IPS DF 6.9 (cell line): ENCODE data around the gene MYRF.

Source experiments
- DNase-seq: peaks from one replicate; pipeline ENCODE4 v3.0.0-alpha.2; 2013; ENCODE audit warnings: low read depth, low spot score
- H3K27ac ChIP-seq: one replicate; pipeline ENCODE4 v1.5.1; 2013; ENCODE audit warnings: low read length, control low read depth
- H3K27me3 ChIP-seq: 2 replicates; pipeline ENCODE4 v1.6.1; 2013; ENCODE audit warnings: mild to moderate bottlenecking, low read length; ENCODE audit not compliant: control insufficient read depth, insufficient read depth
- H3K36me3 ChIP-seq: 2 replicates; pipeline ENCODE4 v1.6.1; 2013; ENCODE audit warnings: low read length; ENCODE audit not compliant: control insufficient read depth, insufficient read depth
- H3K4me1 ChIP-seq: 2 replicates; pipeline ENCODE4 v1.6.1; 2013; ENCODE audit warnings: low read length; ENCODE audit not compliant: control insufficient read depth, insufficient read depth
- H3K4me3 ChIP-seq: 2 replicates; pipeline ENCODE4 v1.5.1; 2013; ENCODE audit warnings: mild to moderate bottlenecking, low read length
- H3K9me3 ChIP-seq: 2 replicates; pipeline ENCODE4 v1.6.1; 2013; ENCODE audit warnings: low read length, inconsistent platforms; ENCODE audit not compliant: control insufficient read depth, insufficient read depth
- WGBS: extraction: QIAGEN DNeasy Blood & Tissue Kit; methylation state at CpG from one replicate; pipeline ENCODE4 v1.1.7; 2013; ENCODE audit warnings: mixed read lengths, missing lambda C conversion rate; ENCODE audit not compliant: insufficient read length, insufficient coverage; 5-methylcytosine and 5-hydroxymethylcytosine counted together

Gene MYRF

DNA sequence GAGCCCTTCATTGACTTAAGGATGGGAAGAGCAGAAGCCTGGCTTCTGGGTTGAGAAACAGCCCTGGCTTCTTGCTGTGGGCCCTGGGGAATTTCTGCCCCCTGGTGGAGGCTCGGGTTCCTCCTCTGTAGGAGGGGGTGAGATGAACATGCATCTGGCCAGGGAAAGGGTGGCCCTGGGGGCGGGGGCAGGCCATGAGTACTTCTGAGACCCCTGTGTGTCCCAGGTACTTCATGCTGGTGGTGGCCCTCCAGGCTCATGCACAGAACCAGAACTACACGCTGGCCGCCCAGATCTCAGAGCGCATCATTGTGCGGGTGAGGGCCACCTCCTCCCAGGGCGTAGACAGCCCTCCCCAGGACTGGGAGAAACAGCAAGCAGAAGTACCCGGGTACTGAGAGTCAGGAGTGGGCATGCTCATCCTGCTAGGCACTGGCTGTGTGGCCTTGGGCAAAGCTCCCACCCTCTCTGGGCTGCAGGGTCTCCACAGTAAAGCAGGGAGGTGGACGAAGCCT lies 24.2 kb downstream of the MYRF start:
- no peak for DNase-seq
- Histone ChIP-seq H3K27ac (no peak overlapping the region), H3K27me3 (no peaks in the 10 kb centered on the region), H3K36me3 (no peaks in the 10 kb centered on the region), H3K4me1 (peaks cover 11% of the 10 kb centered on the region), H3K9me3 (no peaks in the 10 kb centered on the region), H3K4me3 (no peak overlapping the region)
- no CpG with 5 or more reads among the region's 9 CpGs for WGBS

DNA sequence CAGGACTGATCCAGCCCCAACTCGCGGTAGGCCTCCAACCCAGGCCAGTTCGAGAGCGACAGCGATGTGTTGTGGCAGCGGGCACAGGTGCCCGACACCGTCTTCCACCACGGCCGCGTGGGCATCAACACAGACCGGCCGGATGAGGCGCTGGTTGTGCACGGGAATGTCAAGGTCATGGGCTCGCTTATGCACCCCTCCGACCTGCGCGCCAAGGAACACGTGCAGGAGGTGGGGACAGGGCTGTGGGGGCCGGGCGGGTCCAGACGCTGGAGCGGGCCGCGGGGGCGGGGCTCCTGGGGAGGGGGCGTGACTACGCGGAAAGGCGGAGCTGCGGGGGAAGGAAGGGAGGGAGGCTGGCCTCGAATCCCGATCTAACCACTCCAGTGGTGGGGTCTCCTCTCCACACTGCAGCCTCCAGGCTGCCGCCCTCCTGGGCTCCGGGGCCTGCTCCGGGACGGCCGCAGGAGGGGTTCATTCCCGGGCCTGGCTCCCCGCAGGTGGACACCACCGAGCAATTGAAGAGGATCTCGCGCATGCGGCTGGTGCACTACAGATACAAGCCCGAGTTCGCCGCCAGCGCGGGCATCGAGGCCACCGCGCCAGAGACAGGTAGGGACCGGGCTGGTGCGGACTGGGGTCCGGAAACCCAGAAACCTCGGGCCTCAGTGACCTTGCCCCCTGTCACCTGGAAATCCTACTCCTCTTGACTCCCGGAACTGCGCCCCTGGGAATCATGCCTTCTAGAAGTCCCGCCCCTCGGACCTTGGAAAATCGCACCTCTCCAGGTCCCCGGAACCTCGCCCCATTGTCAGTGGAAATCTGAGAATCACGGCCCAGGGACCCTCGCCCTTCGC lies 25.0 kb downstream of the MYRF start:
- no CpG with 5 or more reads among the region's 67 CpGs for WGBS
- H3K9me3 ChIP-seq: no peaks in the 10 kb centered on the region
- no peaks in the 10 kb centered on the region for H3K27me3 ChIP-seq
- peaks cover 7% of the 10 kb centered on the region for H3K4me1 ChIP-seq
- no peak overlapping the region; the same call in 1 of the 2 replicates for H3K4me3 ChIP-seq
- no peak overlapping the region for H3K27ac ChIP-seq
- no peaks in the 10 kb centered on the region for H3K36me3 ChIP-seq
- no peak for DNase-seq

DNA sequence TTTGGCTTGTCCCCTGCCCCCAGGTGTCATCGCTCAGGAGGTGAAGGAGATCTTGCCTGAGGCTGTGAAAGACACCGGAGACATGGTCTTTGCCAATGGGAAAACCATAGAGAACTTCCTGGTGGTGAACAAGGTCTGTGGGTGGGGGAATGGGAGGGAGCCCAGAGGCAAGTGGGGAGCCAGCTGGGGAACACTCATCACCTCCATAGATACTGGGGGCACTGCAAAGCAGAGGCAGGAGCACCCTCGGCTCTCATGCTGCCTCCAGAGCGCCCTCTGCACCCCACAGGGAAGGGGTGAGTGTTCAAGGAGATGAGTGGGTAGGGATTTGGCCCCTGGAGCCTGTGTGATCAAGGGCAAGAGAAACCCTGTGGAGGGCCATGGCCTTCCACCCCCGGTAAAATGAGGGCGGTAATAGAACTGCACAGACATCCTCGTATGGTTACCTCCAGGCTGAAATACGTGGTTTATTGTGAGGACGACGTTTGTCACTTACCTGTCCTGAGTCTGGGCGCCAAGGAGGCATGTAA lies 26.0 kb downstream of the MYRF start:
- no CpG with 5 or more reads among the region's 11 CpGs for WGBS
- Histone ChIP-seq H3K27ac (no peak overlapping the region), H3K36me3 (no peaks in the 10 kb centered on the region), H3K4me3 (no peak overlapping the region), H3K4me1 (peaks cover 7% of the 10 kb centered on the region; the same call in 1 of the 2 replicates), H3K9me3 (no peaks in the 10 kb centered on the region), H3K27me3 (no peaks in the 10 kb centered on the region)
- DNase-seq: no peak

DNA sequence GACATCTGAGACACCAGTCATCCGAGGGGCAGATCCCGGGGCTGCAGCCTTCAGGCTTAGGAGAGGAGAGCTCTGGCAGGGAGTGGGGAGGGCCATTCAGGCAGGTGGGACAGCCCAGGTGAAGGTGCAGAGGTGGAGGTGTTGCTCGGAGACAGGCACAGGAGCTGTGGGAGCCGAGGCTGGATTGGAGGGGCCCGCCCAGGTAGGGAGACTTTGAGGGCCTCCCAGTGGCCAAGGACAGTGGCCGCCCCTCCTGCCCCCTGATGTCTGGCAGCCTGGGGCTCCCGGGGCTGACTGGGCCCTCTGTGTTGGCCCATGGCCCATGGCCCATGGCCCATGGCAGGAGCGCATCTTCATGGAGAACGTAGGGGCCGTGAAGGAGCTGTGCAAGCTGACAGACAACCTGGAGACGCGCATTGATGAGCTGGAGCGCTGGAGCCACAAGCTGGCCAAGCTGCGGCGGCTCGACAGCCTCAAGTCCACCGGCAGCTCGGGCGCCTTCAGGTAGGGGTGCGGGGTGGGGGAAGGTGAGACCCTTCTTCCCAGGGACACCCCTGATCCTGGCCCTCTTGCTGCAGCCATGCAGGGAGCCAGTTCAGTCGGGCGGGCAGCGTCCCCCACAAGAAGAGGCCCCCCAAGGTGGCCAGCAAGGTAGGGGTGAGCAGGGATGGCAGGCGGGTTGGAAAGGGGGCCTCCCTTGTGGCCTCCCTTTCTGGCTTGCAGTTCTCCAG lies 26.6 kb downstream of the MYRF start:
- H3K27ac ChIP-seq: no peak overlapping the region
- no peaks in the 10 kb centered on the region for H3K27me3 ChIP-seq
- no peak for DNase-seq
- peaks cover 7% of the 10 kb centered on the region; the same call in 1 of the 2 replicates for H3K4me1 ChIP-seq
- no CpG with 5 or more reads among the region's 24 CpGs for WGBS
- no peaks in the 10 kb centered on the region for H3K9me3 ChIP-seq
- no peaks in the 10 kb centered on the region for H3K36me3 ChIP-seq
- no peak overlapping the region for H3K4me3 ChIP-seq

DNA sequence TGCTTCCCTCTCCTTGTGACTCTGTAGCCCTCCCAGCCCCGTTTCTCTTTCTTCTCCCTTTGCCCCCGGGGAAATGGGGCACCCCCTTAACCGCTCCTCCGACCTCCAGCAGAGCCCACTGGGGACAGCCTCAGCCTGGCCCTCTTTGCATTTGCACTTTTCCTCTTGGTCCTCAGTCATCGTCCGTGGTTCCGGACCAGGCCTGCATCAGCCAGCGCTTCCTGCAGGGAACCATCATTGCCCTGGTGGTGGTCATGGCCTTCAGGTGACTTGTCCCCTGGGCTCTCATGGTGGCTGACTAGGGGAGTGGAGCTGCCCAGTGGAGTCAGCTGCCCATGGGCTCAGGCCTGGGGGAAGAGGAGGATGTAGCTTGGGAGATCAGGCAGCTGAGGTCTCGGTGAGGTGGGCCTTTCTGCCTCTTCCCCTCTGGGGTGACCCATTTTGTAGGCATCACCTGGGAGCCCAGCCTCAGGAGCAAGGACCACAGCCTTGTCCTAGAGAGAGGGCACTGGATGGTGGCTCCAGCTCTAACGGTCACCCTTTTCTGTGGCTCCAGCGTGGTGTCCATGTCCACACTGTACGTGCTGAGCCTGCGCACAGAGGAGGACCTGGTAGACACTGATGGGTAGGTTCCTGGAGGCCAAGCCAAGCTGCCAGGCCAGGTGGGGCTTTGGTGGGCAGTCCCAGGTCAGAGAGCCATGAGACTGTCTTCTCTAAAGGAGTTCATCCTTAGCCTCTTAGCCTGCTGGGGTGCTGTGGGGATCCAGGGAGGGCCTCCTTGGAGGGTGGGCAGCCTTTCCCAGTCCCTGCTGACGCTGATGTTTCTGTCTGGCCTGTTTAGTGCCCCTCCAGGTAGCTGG lies 27.5 kb downstream of the MYRF start:
- Histone ChIP-seq H3K4me1 (peaks cover 7% of the 10 kb centered on the region; the same call in 1 of the 2 replicates), H3K27me3 (no peaks in the 10 kb centered on the region), H3K9me3 (no peaks in the 10 kb centered on the region), H3K36me3 (no peaks in the 10 kb centered on the region), H3K27ac (no peak overlapping the region), H3K4me3 (no peak overlapping the region)
- WGBS: no CpG with 5 or more reads among the region's 14 CpGs
- no peak for DNase-seq

DNA sequence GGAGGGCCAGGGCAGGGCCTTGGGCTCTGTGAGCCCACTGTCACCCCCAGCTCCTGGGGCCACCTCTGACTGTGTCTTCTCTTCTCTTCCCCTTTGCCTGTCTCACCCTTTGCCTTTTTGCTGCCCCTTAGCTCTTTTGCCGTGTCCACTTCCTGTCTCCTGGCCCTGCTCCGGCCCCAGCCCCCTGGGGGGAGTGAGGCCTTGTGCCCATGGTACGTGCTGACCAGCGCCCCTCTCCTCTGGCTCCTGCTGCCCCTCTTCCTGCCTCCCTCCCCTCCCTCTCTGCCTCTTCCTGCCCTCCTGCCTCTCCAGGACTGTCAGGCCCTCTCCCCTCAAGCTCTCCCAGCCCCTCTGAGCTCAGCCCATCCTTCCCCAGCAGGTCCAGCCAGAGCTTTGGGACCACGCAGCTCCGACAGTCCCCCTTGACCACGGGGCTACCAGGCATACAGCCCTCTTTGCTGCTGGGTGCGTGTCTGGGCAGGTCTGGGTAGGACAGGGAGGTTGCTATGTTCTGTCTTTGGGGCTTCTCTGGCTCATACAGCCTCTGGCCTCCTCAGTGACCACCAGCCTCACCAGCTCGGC lies 28.2 kb downstream of the MYRF start:
- no peak for DNase-seq
- no CpG with 5 or more reads among the region's 9 CpGs for WGBS
- H3K9me3 ChIP-seq: no peaks in the 10 kb centered on the region
- peaks cover 2% of the 10 kb centered on the region; the same call in 1 of the 2 replicates for H3K36me3 ChIP-seq
- H3K27me3 ChIP-seq: no peaks in the 10 kb centered on the region
- H3K27ac ChIP-seq: no peak overlapping the region
- no peak overlapping the region for H3K4me3 ChIP-seq
- H3K4me1 ChIP-seq: peaks cover 7% of the 10 kb centered on the region; the same call in 1 of the 2 replicates

DNA sequence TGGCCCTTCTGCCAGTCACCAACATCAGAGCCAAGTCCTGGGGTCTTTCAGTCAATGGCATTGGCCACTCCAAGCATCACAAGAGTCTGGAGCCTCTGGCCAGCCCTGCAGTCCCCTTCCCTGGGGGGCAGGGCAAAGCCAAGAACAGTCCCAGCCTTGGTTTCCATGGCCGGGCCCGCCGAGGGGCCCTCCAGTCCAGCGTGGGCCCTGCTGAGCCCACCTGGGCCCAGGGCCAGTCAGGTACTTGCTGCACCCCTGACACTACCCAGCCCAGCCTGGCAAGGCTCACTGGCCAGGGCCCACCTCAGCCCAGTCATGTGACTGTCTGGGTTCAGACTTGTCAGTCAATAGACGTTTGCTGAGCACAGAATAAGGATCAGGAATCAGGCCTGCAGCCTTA lies 29.1 kb downstream of the MYRF start:
- Histone ChIP-seq H3K36me3 (peaks cover 7% of the 10 kb centered on the region), H3K4me1 (peaks cover 7% of the 10 kb centered on the region; the same call in 1 of the 2 replicates), H3K9me3 (no peaks in the 10 kb centered on the region), H3K4me3 (no peak overlapping the region), H3K27me3 (no peaks in the 10 kb centered on the region), H3K27ac (no peak overlapping the region)
- no peak for DNase-seq
- no CpG with 5 or more reads among the region's 5 CpGs for WGBS

DNA sequence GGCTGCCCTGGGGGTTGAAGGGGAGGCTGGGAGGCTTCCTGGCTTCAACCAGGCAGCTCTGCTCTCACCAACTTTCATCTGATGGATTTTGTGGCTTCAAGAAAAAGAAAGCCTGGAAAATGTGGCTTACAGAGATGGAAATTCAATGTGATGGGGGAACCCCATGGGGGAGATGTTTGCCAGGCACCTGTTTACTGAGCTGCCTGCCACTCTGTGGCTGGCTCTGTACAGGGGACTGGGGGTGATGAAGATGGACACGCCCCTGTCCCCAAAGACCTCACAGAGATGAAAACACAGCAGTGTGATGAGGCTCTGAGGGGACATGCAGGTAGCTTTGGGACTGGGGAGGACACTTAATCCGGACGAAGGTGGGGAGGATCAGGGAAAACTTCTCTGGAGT lies 29.9 kb downstream of the MYRF start:
- Histone ChIP-seq H3K27ac (no peak overlapping the region), H3K9me3 (no peaks in the 10 kb centered on the region), H3K27me3 (no peaks in the 10 kb centered on the region), H3K4me1 (no peaks in the 10 kb centered on the region), H3K36me3 (peaks cover 14% of the 10 kb centered on the region), H3K4me3 (no peak overlapping the region)
- no CpG with 5 or more reads among the region's 3 CpGs for WGBS
- DNase-seq: no peak

DNA sequence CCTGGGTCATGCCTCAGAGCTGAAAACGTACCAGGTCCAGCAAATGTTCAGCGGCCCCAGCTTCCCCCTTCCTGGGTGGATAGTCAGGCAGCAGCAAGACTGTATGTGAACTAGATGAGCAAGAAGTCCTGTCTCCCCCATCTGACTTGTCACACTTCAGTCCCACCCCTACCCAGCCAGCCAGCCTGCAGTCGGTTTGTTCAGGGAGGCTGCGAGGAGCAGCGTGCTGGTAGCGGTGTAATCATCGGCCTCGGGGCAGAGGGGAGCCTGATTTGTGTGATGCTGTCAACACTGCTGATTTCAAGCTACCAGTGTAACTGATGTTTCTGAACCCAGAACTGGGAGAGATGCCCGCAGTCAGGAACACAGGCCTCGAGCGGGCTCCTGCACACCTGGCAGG lies 30.4 kb downstream of the MYRF start:
- no peak overlapping the region for H3K4me3 ChIP-seq
- peaks cover 19% of the 10 kb centered on the region for H3K36me3 ChIP-seq
- H3K9me3 ChIP-seq: no peaks in the 10 kb centered on the region
- no peak for DNase-seq
- no peaks in the 10 kb centered on the region for H3K27me3 ChIP-seq
- H3K4me1 ChIP-seq: no peaks in the 10 kb centered on the region
- H3K27ac ChIP-seq: no peak overlapping the region
- no CpG with 5 or more reads among the region's 11 CpGs for WGBS
